ENCODE results near the gene ABTB2. TPM values are rescaled to one million over a fixed set of nuclear protein-coding genes. Genes with fewer than 3 reads are reported as not detected.

ABTB2 gene
- total RNA-seq, 1 donor from 2014 or later: 3.2 TPM

DNA sequence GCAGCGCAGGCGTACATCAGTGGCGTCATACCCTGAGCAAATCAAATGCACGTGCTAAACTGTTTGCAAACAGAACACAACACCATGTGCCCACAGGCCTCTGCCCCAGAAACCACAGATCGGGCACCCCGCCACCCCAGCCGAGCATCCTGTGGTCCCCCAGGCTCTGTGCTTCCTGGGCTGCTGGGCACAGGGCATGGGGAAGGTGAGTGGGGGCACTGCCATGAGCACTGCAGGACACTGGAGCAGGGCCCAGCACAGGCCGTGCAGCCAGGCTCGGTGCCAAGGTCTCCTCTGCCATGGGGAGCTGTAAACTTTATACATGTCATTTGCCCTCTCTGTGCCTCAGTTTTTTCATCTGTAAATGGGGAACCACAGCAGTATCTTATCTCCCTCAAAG is 189.8 kb downstream of the ABTB2 start:
- ATAC-seq: no peak

DNA sequence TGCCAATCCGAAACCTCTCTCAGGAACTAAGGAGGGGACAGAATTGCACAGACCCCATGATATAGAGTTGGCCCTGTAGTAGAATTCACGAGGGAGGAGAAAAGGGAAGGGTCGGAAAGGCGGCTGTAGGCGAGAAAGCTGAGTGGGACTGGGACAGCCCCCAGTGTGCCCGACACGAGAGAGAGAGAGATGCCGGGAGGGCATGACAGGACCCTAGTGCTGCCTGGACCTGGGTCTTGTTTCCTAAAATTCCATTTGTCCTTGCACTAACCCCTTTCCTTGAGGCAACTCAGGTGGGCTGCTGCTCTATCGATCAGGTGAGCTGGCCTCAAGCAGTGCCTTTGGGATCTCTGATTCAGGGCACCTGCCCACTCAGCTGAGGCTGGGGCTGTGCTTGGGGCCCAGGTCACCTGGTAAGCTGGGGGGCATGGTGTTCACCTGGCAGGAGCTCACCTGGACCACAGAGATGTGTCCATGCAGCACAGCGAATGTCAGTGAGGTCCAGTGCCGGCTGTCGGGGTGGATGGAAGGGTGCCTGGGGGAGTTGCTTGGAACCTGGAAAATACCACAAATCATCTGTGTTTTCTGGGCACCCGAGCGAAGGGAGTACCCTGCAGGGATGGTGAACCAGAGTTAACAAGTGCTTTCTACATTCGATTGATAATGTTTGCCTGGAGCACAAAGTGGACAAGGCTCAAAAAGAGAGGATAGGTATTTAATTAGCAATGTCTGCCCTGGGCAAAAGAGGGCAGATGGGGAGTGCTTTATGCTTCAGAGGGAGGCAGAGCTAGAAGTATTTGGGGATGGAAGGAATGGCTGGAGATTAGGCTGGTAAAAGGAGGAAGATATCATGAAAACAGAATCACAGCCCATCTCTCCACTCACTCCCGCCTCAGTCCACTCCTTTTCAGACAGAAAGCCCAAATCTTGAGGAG is 190.7 kb downstream of the ABTB2 start:
- no peak overlapping the region for H3K27ac ChIP-seq
- no peaks in the 10 kb centered on the region for H3K4me1 ChIP-seq
- no peak for DNase-seq
- intact Hi-C loops (cut with DNase I): no loop called here
- no peaks in the 10 kb centered on the region for H3K9me3 ChIP-seq
- no peaks in the 10 kb centered on the region for H3K27me3 ChIP-seq
- no peak for ATAC-seq
- H3K4me3 ChIP-seq: no peak overlapping the region
- TF ChIP-seq, protein P1, sequence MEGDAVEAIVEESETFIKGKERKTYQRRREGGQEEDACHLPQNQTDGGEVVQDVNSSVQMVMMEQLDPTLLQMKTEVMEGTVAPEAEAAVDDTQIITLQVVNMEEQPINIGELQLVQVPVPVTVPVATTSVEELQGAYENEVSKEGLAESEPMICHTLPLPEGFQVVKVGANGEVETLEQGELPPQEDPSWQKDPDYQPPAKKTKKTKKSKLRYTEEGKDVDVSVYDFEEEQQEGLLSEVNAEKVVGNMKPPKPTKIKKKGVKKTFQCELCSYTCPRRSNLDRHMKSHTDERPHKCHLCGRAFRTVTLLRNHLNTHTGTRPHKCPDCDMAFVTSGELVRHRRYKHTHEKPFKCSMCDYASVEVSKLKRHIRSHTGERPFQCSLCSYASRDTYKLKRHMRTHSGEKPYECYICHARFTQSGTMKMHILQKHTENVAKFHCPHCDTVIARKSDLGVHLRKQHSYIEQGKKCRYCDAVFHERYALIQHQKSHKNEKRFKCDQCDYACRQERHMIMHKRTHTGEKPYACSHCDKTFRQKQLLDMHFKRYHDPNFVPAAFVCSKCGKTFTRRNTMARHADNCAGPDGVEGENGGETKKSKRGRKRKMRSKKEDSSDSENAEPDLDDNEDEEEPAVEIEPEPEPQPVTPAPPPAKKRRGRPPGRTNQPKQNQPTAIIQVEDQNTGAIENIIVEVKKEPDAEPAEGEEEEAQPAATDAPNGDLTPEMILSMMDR (IDR thresholded peaks at IDR 0.05): no peak
- no peaks in the 10 kb centered on the region for H3K36me3 ChIP-seq

More for the DNA sequence above, 189.8 kb downstream of the ABTB2 start:
- H3K27me3 ChIP-seq: no peaks in the 10 kb centered on the region
- H3K36me3 ChIP-seq: no peaks in the 10 kb centered on the region
- DNase-seq: no peak
- TF ChIP-seq, protein P1 (IDR thresholded peaks at IDR 0.05): no peak
- no peaks in the 10 kb centered on the region for H3K4me1 ChIP-seq
- no peak overlapping the region for H3K4me3 ChIP-seq
- intact Hi-C loops (cut with DNase I): no loop called here
- no peak overlapping the region for H3K27ac ChIP-seq
- no peaks in the 10 kb centered on the region for H3K9me3 ChIP-seq

DNA sequence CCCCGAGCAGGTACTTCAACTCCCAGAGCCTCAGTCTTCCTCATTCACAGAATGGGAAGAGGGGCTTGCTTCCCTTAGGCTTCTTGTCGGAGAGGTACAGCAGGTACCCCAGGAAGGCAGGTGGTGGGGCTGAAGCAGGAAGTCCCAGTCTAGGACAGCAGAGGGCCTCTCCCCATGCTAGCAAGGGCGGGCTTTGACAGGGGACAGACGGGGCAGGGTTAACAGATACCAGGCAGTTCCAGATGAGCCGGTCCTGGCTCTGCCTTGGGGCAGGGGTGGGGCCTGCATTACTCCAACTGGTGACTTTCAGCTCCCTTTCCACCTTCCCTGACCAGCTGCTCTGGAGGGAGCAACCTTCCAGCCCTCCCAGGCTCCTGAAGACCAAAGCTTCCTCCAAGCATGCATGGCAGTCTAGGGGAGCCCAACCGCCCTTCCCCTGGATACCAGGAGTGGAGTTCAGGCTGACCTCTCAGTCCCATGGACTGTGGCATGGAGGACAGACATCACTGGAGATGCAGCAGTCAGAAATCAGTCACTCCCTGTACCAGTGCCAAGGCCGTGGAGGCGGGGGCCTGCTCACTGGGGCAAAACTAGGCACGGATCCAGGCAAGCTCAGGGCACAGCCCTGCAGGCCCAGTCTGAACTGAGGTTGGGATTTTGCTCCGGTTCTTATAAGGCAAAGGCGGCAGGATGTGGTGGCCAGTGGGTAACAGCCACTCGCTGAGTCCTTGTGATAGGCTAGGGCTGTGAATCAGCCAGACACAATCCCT is 191.8 kb downstream of the ABTB2 start:
- TF ChIP-seq, protein P1 (IDR thresholded peaks at IDR 0.05): no peak
- DNase-seq: no peak

DNA sequence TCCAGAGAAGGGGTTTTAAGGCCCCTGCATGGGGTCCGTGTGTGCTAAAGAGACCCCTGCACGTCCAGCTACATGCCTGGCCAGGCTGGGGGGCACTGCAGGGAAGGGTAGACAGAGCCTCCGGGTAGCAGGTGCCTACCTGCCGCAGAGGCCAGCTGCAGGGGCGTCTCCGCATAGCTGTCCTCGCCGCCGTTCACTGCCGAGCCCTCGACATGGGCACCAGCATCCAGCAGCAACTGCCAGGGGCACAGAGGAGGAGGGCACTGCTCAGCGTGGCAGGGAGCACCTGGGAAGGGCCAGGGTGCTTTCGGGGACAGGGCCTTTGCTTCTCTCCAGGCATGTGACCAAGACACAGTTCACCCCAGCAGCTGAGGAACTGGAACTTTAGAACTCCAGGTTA is 192.7 kb downstream of the ABTB2 start:
- intact Hi-C loops (cut with DNase I): no loop called here
- no peaks in the 10 kb centered on the region for H3K9me3 ChIP-seq
- H3K27ac ChIP-seq: no peak overlapping the region
- TF ChIP-seq, protein P1 (IDR thresholded peaks at IDR 0.05): no peak
- no peaks in the 10 kb centered on the region for H3K4me1 ChIP-seq
- no peak overlapping the region for H3K4me3 ChIP-seq
- no peak for DNase-seq
- H3K36me3 ChIP-seq: no peaks in the 10 kb centered on the region
- H3K27me3 ChIP-seq: no peaks in the 10 kb centered on the region
- ATAC-seq: no peak

More for the DNA sequence above, 191.8 kb downstream of the ABTB2 start:
- Histone ChIP-seq H3K27ac (no peak overlapping the region), H3K4me3 (no peak overlapping the region), H3K27me3 (no peaks in the 10 kb centered on the region), H3K4me1 (no peaks in the 10 kb centered on the region), H3K9me3 (no peaks in the 10 kb centered on the region), H3K36me3 (no peaks in the 10 kb centered on the region)
- no peak for ATAC-seq
- intact Hi-C loops (cut with DNase I): no loop called here

DNA sequence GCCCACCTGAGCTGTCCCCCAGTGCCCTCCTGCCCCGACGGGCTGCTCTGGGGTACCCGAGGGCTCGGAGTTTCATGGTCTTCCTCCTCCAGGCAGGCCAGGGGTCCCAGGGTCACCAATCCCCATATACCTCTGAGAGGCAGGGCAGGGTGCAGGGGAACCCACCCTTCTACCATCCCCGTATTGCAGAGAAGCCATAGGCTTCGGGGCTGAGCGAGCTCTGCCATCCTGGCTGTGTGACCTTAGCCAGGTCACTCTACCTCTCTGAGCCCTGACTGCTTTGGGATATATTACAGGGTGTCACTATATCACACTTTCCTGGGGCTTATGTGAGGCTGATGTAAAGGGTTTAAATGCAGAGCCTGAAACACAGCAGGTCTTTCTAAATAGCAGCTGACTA is 195.0 kb downstream of the ABTB2 start:
- TF ChIP-seq, protein P1 (IDR thresholded peaks at IDR 0.05): no peak
- no peak for DNase-seq
- Histone ChIP-seq H3K4me3 (no peak overlapping the region), H3K4me1 (no peaks in the 10 kb centered on the region), H3K9me3 (no peaks in the 10 kb centered on the region), H3K27ac (no peak overlapping the region), H3K27me3 (no peaks in the 10 kb centered on the region), H3K36me3 (no peaks in the 10 kb centered on the region)
- intact Hi-C loops (cut with DNase I): no loop called here
- no peak for ATAC-seq
